SK-N-SH treated with all-trans-retinoic acid at 6 μM for 48 hours (cell line): Measurements from ENCODE around the gene RNF19B.

Experiments used
- ATAC-seq: fragments of 200-7000 bp; cut with Tn5 transposase; 3 replicates; pipeline ENCODE4 v1.9.1; 2020; ENCODE audit warnings: mild to moderate bottlenecking, moderate library complexity
- ARNTL ChIP-seq: fragments of 450-650 bp; formaldehyde crosslinking; IDR thresholded peaks from 2 replicates; pipeline ENCODE4 v1.5.0; 2020; ENCODE audit warnings: low read depth, mild to moderate bottlenecking, moderate library complexity, borderline replicate concordance
- BACH2 ChIP-seq: fragments of 250-450 bp; sonication (Bioruptor Pico); IDR thresholded peaks from 2 replicates; pipeline ENCODE4 v1.9.0; 2021; ENCODE audit warnings: mild to moderate bottlenecking, borderline replicate concordance
- CSDC2 ChIP-seq: fragments of 250-450 bp; sonication (Bioruptor Pico); IDR thresholded peaks from 2 replicates; pipeline ENCODE4 v1.5.0; 2020; ENCODE audit warnings: mild to moderate bottlenecking, moderate library complexity
- ESRRG ChIP-seq: fragments of 250-450 bp; sonication (Bioruptor Pico); IDR thresholded peaks from 2 replicates; pipeline ENCODE4 v1.6.1; 2021; ENCODE audit warnings: mild to moderate bottlenecking
- PPARA ChIP-seq: fragments of 250-450 bp; sonication (Bioruptor Pico); IDR thresholded peaks from 2 replicates; pipeline ENCODE4 v1.5.0; 2020; ENCODE audit warnings: mild to moderate bottlenecking, borderline replicate concordance
- RARB ChIP-seq: fragments of 250-450 bp; sonication (Bioruptor Pico); IDR thresholded peaks from 2 replicates; pipeline ENCODE4 v1.8.0; 2021; ENCODE audit warnings: mild to moderate bottlenecking, moderate library complexity
- SNAI2 ChIP-seq: fragments of 250-450 bp; sonication (Bioruptor Pico); IDR thresholded peaks from 2 replicates; pipeline ENCODE4 v1.5.0; 2020; ENCODE audit warnings: mild to moderate bottlenecking, moderate library complexity
- TCF4 ChIP-seq: fragments of 250-450 bp; sonication (Bioruptor Pico); IDR thresholded peaks from 2 replicates; pipeline ENCODE4 v1.8.0; 2021; ENCODE audit warnings: mild to moderate bottlenecking, moderate library complexity, borderline replicate concordance
- TOX ChIP-seq: fragments of 250-450 bp; sonication (Bioruptor Pico); IDR thresholded peaks from 2 replicates; pipeline ENCODE4 v1.8.0; 2021; ENCODE audit warnings: mild to moderate bottlenecking, moderate library complexity, borderline replicate concordance
- ZC3H10 ChIP-seq: fragments of 250-450 bp; sonication (Bioruptor Pico); IDR thresholded peaks from 2 replicates; pipeline ENCODE4 v1.5.1; 2021; ENCODE audit warnings: mild to moderate bottlenecking, moderate library complexity
- ZFP3 ChIP-seq: fragments of 250-450 bp; sonication (Bioruptor Pico); IDR thresholded peaks from 2 replicates; pipeline ENCODE4 v1.5.0; 2020; ENCODE audit warnings: mild to moderate bottlenecking, moderate library complexity
- ZFP30 ChIP-seq: fragments of 450-650 bp; formaldehyde crosslinking; IDR thresholded peaks from 2 replicates; pipeline ENCODE4 v1.5.0; 2022; ENCODE audit warnings: mild to moderate bottlenecking, moderate library complexity
- ZNF565 ChIP-seq: fragments of 450-650 bp; formaldehyde crosslinking; conservative IDR thresholded peaks from 2 replicates; pipeline ENCODE4 v1.5.0; 2020; ENCODE audit warnings: low read depth, mild to moderate bottlenecking, moderate library complexity
- ZNF70 ChIP-seq: fragments of 450-650 bp; formaldehyde crosslinking; IDR thresholded peaks from 2 replicates; pipeline ENCODE4 v1.5.0; 2020; ENCODE audit warnings: mild to moderate bottlenecking, moderate library complexity
- ZNF8 ChIP-seq: fragments of 450-650 bp; formaldehyde crosslinking; IDR thresholded peaks from 2 replicates; pipeline ENCODE4 v1.5.0; 2020; ENCODE audit warnings: mild to moderate bottlenecking, moderate library complexity
- TF ChIP-seq, protein P1 (sequence below): fragments of 250-450 bp; sonication (Bioruptor Pico); IDR thresholded peaks from 2 replicates; pipeline ENCODE4 v1.8.0; 2020; ENCODE audit warnings: mild to moderate bottlenecking, moderate library complexity, borderline replicate concordance
- TF ChIP-seq, protein P2 (sequence below): fragments of 250-450 bp; sonication (Bioruptor Pico); IDR thresholded peaks from 2 replicates; pipeline ENCODE4 v1.8.0; 2021; ENCODE audit warnings: low read depth, mild to moderate bottlenecking, moderate library complexity, borderline replicate concordance
- TF ChIP-seq, protein P3 (sequence below): fragments of 250-450 bp; sonication (Bioruptor Pico); IDR thresholded peaks from 2 replicates; pipeline ENCODE4 v1.5.1; 2021; ENCODE audit warnings: mild to moderate bottlenecking, moderate library complexity
- TF ChIP-seq, protein P4 (sequence below): fragments of 250-450 bp; sonication (Bioruptor Pico); IDR thresholded peaks from 2 replicates; pipeline ENCODE4 v1.5.1; 2020; ENCODE audit warnings: low read depth, mild to moderate bottlenecking, moderate library complexity
- TF ChIP-seq, protein P5 (sequence below): fragments of 250-450 bp; sonication (Bioruptor Pico); IDR thresholded peaks from 2 replicates; pipeline ENCODE4 v1.5.0; 2020; ENCODE audit warnings: mild to moderate bottlenecking, moderate library complexity

The RNF19B gene

DNA sequence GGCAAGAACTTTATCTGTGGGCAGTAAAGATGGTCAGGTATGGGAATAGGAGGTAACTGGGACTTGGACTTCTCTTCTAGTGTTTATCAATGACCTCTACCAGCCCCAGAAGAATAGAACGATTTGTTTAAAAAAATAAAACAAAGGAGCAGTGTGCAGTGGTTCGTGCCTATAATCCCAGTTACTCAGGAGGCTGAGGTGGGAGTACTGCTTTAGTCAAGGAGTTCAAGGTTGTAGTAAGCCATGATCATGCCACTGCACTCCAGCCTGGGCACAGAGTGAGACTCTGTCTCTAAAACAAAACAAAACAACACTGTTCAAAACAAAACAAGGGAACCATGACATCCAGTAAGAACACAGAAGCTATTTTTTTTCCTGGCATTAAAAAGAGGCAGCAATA lies 4.3 kb downstream of the RNF19B start:
- ATAC-seq: no peak
- TF ChIP-seq RARB (CRISPR knock-in tag): no peak
- TF ChIP-seq TOX (CRISPR knock-in tag): no peak
- TF ChIP-seq ZFP3 (CRISPR knock-in tag): no peak
- TF ChIP-seq ZNF8 (CRISPR knock-in tag): no peak
- TF ChIP-seq CSDC2 (CRISPR knock-in tag): no peak
- no peak for TF ChIP-seq BACH2 (CRISPR knock-in tag)
- TF ChIP-seq, protein P1, sequence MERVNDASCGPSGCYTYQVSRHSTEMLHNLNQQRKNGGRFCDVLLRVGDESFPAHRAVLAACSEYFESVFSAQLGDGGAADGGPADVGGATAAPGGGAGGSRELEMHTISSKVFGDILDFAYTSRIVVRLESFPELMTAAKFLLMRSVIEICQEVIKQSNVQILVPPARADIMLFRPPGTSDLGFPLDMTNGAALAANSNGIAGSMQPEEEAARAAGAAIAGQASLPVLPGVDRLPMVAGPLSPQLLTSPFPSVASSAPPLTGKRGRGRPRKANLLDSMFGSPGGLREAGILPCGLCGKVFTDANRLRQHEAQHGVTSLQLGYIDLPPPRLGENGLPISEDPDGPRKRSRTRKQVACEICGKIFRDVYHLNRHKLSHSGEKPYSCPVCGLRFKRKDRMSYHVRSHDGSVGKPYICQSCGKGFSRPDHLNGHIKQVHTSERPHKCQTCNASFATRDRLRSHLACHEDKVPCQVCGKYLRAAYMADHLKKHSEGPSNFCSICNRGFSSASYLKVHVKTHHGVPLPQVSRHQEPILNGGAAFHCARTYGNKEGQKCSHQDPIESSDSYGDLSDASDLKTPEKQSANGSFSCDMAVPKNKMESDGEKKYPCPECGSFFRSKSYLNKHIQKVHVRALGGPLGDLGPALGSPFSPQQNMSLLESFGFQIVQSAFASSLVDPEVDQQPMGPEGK (CRISPR knock-in tag): no peak
- no peak for TF ChIP-seq ZNF565
- TF ChIP-seq, protein P2, sequence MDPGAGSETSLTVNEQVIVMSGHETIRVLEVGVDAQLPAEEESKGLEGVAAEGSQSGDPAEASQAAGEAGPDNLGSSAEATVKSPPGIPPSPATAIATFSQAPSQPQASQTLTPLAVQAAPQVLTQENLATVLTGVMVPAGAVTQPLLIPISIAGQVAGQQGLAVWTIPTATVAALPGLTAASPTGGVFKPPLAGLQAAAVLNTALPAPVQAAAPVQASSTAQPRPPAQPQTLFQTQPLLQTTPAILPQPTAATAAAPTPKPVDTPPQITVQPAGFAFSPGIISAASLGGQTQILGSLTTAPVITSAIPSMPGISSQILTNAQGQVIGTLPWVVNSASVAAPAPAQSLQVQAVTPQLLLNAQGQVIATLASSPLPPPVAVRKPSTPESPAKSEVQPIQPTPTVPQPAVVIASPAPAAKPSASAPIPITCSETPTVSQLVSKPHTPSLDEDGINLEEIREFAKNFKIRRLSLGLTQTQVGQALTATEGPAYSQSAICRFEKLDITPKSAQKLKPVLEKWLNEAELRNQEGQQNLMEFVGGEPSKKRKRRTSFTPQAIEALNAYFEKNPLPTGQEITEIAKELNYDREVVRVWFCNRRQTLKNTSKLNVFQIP: no peak
- TF ChIP-seq, protein P3, sequence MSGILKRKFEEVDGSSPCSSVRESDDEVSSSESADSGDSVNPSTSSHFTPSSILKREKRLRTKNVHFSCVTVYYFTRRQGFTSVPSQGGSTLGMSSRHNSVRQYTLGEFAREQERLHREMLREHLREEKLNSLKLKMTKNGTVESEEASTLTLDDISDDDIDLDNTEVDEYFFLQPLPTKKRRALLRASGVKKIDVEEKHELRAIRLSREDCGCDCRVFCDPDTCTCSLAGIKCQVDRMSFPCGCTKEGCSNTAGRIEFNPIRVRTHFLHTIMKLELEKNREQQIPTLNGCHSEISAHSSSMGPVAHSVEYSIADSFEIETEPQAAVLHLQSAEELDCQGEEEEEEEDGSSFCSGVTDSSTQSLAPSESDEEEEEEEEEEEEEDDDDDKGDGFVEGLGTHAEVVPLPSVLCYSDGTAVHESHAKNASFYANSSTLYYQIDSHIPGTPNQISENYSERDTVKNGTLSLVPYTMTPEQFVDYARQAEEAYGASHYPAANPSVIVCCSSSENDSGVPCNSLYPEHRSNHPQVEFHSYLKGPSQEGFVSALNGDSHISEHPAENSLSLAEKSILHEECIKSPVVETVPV (CRISPR knock-in tag): no peak

DNA sequence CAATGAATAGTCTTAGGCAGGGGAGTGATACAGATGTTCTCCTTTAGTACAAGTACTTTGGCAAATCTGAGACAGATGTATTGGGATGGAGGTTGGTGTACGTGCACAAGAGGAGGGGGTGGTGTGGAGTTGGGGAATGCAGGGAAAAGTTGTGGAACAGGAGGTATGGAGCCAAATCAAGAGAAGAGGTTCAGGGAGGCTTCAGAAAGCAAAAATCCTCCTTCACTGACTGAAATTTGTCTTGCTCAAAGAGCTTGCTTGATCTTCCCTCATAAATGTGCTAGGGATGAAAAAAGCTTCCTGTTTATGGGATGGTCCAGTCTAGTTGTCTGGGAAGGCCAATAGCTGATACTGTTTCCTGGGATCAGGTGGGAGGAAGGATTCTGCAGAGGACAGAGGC lies 5.8 kb downstream of the RNF19B start:
- TF ChIP-seq ZNF70 (no peak), ARNTL (no peak), BACH2 (CRISPR knock-in tag) (no peak), TCF4 (CRISPR knock-in tag) (no peak), SNAI2 (CRISPR knock-in tag) (no peak), PPARA (CRISPR knock-in tag) (no peak), ZNF565 (no peak)
- TF ChIP-seq, protein P4, sequence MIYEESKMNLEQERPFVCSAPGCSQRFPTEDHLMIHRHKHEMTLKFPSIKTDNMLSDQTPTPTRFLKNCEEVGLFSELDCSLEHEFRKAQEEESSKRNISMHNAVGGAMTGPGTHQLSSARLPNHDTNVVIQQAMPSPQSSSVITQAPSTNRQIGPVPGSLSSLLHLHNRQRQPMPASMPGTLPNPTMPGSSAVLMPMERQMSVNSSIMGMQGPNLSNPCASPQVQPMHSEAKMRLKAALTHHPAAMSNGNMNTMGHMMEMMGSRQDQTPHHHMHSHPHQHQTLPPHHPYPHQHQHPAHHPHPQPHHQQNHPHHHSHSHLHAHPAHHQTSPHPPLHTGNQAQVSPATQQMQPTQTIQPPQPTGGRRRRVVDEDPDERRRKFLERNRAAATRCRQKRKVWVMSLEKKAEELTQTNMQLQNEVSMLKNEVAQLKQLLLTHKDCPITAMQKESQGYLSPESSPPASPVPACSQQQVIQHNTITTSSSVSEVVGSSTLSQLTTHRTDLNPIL: no peak
- TF ChIP-seq, protein P1 (CRISPR knock-in tag): no peak
- TF ChIP-seq, all 23 proteins: peak for 0
- no peak for ATAC-seq

DNA sequence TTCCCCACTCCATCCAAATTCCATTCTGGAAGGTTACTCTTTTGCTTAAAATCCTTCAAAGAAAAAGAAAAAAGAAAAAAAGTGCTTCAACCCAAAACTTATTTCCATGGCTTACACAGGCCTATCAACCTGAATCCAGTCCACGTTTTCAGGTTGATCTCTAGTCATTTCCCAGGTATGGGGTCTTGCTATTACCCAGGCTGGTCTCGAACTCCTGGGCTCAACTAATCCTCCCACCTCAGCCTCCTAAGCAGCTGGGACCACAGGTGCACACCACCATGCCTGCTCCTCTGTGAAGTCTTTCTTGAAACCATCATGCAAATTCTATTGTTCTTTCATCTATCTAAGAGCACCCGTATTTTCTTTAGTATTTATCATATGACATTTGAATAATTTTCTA lies 7.6 kb downstream of the RNF19B start:
- TF ChIP-seq BACH2 (CRISPR knock-in tag) (no peak), TCF4 (CRISPR knock-in tag) (no peak), ZNF8 (CRISPR knock-in tag) (no peak), TOX (CRISPR knock-in tag) (no peak), ZC3H10 (CRISPR knock-in tag) (no peak), ZFP3 (CRISPR knock-in tag) (no peak), ZFP30 (CRISPR knock-in tag) (no peak), RARB (CRISPR knock-in tag) (no peak), PPARA (CRISPR knock-in tag) (no peak), ESRRG (CRISPR knock-in tag) (no peak)
- TF ChIP-seq, protein P1 (CRISPR knock-in tag): no peak
- TF ChIP-seq, protein P4: no peak
- TF ChIP-seq, protein P5, sequence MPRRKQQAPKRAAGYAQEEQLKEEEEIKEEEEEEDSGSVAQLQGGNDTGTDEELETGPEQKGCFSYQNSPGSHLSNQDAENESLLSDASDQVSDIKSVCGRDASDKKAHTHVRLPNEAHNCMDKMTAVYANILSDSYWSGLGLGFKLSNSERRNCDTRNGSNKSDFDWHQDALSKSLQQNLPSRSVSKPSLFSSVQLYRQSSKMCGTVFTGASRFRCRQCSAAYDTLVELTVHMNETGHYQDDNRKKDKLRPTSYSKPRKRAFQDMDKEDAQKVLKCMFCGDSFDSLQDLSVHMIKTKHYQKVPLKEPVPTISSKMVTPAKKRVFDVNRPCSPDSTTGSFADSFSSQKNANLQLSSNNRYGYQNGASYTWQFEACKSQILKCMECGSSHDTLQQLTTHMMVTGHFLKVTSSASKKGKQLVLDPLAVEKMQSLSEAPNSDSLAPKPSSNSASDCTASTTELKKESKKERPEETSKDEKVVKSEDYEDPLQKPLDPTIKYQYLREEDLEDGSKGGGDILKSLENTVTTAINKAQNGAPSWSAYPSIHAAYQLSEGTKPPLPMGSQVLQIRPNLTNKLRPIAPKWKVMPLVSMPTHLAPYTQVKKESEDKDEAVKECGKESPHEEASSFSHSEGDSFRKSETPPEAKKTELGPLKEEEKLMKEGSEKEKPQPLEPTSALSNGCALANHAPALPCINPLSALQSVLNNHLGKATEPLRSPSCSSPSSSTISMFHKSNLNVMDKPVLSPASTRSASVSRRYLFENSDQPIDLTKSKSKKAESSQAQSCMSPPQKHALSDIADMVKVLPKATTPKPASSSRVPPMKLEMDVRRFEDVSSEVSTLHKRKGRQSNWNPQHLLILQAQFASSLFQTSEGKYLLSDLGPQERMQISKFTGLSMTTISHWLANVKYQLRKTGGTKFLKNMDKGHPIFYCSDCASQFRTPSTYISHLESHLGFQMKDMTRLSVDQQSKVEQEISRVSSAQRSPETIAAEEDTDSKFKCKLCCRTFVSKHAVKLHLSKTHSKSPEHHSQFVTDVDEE (CRISPR knock-in tag): no peak
- ATAC-seq: no peak
